Measurements from ENCODE around the gene GALNTL6.

GRCh38 chr4:171932238-171932637 is 119.0 kb downstream of the GALNTL6 start:
- TF ChIP-seq CTCF (IDR thresholded peaks at IDR 0.05; ENCODE audit: insufficient read depth, low read depth, low read length) (no peak), EZH2 (IDR thresholded peaks at IDR 0.05; ENCODE audit: insufficient read depth, low read length) (no peak)
